ENCODE data around the gene RUNX1.

DNA sequence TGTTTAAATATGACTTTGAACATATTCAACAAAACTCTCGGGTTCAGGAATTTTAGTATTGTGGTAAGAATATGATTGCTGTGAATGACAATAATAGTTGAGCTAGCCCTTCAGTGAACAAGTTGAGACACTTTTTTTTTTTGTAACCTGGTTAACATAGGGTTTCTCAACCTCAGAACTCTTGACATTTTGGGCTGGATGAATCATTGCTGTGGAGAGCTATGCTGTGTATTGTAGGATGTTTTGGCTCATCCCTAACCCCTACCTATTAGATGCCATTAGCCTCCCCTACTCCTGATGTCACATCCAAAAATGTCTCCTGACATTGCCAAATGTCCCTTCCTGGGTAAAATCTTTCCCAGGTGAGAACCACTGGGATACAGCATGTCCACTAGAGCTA, 113.7 kb downstream of the RUNX1 start:
- TF ChIP-seq, protein P1, sequence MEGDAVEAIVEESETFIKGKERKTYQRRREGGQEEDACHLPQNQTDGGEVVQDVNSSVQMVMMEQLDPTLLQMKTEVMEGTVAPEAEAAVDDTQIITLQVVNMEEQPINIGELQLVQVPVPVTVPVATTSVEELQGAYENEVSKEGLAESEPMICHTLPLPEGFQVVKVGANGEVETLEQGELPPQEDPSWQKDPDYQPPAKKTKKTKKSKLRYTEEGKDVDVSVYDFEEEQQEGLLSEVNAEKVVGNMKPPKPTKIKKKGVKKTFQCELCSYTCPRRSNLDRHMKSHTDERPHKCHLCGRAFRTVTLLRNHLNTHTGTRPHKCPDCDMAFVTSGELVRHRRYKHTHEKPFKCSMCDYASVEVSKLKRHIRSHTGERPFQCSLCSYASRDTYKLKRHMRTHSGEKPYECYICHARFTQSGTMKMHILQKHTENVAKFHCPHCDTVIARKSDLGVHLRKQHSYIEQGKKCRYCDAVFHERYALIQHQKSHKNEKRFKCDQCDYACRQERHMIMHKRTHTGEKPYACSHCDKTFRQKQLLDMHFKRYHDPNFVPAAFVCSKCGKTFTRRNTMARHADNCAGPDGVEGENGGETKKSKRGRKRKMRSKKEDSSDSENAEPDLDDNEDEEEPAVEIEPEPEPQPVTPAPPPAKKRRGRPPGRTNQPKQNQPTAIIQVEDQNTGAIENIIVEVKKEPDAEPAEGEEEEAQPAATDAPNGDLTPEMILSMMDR (IDR thresholded peaks at IDR 0.05) = no peak
- TF ChIP-seq EZH2 (IDR thresholded peaks at IDR 0.05; ENCODE audit: borderline replicate concordance, insufficient read depth, low read depth, low read length, poor library complexity, severe bottlenecking) = no peak

Measured in B cell (primary cell).